Urinary bladder (tissue), 4 donors: ENCODE results near the gene ZSCAN5C. TPM values are rescaled to one million over a fixed set of nuclear protein-coding genes. Genes with fewer than 3 reads are reported as not detected.
"Not testable (repeated sequence)": the region's sequence is repeated elsewhere in the genome, so short reads cannot be mapped to it uniquely, and the experiment has no call there.

Experiments
- DNase-seq: peaks from one replicate; pipeline ENCODE4 v3.0.0-alpha.2; 2015; ENCODE audit errors: extremely low spot score
- H3K27ac ChIP-seq: one replicate; pipeline ENCODE4 v1.5.1; 2013; ENCODE audit warnings: low read depth, mild to moderate bottlenecking, moderate library complexity
- H3K36me3 ChIP-seq: one replicate; pipeline ENCODE4 v1.6.1; 2013; ENCODE audit warnings: mild to moderate bottlenecking, moderate library complexity; ENCODE audit not compliant: insufficient read depth
- H3K4me1 ChIP-seq: one replicate; pipeline ENCODE4 v1.6.1; 2013; ENCODE audit warnings: mild to moderate bottlenecking, moderate library complexity; ENCODE audit not compliant: insufficient read depth
- H3K4me3 ChIP-seq: one replicate; pipeline ENCODE4 v1.5.1; 2013; ENCODE audit warnings: low read depth, low read length
- WGBS: extraction: QIAGEN DNeasy Blood & Tissue Kit; methylation state at CpG from one replicate; pipeline ENCODE4 v1.1.7; 2013; 5-methylcytosine and 5-hydroxymethylcytosine counted together
- polyA plus RNA-seq: library from polyadenylated mRNA; stranded (reverse); fragments of 200-250 nt; gene quantifications from one replicate; pipeline ENCODE4 v1.2.3, GENCODE V29; 2013
- total RNA-seq: library from RNA; depleted of rRNA; stranded (reverse); fragments of >200 nt; gene quantifications from one replicate; pipeline ENCODE4 v1.2.3, GENCODE V29; 2014
- donor health status: healthy with polysubstance abuse.
- donor health status: healthy.

The ZSCAN5C gene
- total and polyA plus RNA-seq, 2 donors: not detected

GRCh38 chr19:56210036-56210435 is 8.0 kb downstream of the ZSCAN5C start:
- DNase-seq, H3K4me3 ChIP-seq, H3K36me3 ChIP-seq, H3K4me1 ChIP-seq, H3K27ac ChIP-seq: not testable (repeated sequence)
- WGBS: 88% methylated on average over 9 of the region's 9 CpGs

- DNase-seq: no peak
- Histone ChIP-seq H3K4me1 (no peaks in the 10 kb centered on the region), H3K36me3 (no peaks in the 10 kb centered on the region), H3K4me3 (no peak overlapping the region), H3K27ac (no peak overlapping the region)
- 65% methylated on average over 4 of the region's 4 CpGs for WGBS
Observed at GRCh38 chr19:56211718-56212117, 9.6 kb downstream of the ZSCAN5C start.

- peak overlapping the region; percentile 25 for H3K4me3 ChIP-seq
- H3K27ac ChIP-seq: peak overlapping the region; percentile 13
- H3K36me3 ChIP-seq: no peaks in the 10 kb centered on the region
- H3K4me1 ChIP-seq: no peaks in the 10 kb centered on the region
- DNase-seq: peak; percentile 10
- 5% methylated on average over 79 of the region's 79 CpGs for WGBS
Observed at GRCh38 chr19:56217039-56217949, 15.2 kb downstream of the ZSCAN5C start.

GRCh38 chr19:56218961-56219360 is 16.9 kb downstream of the ZSCAN5C start:
- DNase-seq: no peak
- Histone ChIP-seq H3K36me3 (no peaks in the 10 kb centered on the region), H3K4me1 (no peaks in the 10 kb centered on the region), H3K4me3 (no peak overlapping the region), H3K27ac (no peak overlapping the region)
- 89% methylated on average over 10 of the region's 10 CpGs for WGBS

- not testable (repeated sequence) for H3K36me3 ChIP-seq, H3K4me3 ChIP-seq, H3K27ac ChIP-seq, H3K4me1 ChIP-seq, DNase-seq
- 52% methylated on average over 9 of the region's 9 CpGs for WGBS
Observed at GRCh38 chr19:56221442-56221841, 19.4 kb downstream of the ZSCAN5C start.

GRCh38 chr19:56221851-56222250 is 19.8 kb downstream of the ZSCAN5C start:
- Histone ChIP-seq H3K36me3 (no peaks in the 10 kb centered on the region), H3K4me1 (no peaks in the 10 kb centered on the region), H3K27ac (no peak overlapping the region), H3K4me3 (no peak overlapping the region)
- no peak for DNase-seq
- WGBS: 94% methylated on average over 14 of the region's 14 CpGs

- no peaks in the 10 kb centered on the region for H3K4me1 ChIP-seq
- WGBS: 79% methylated on average over 6 of the region's 6 CpGs
- no peaks in the 10 kb centered on the region for H3K36me3 ChIP-seq
- H3K4me3 ChIP-seq: no peak overlapping the region
- H3K27ac ChIP-seq: no peak overlapping the region
- DNase-seq: no peak
Observed at GRCh38 chr19:56222901-56223300, 20.8 kb downstream of the ZSCAN5C start.

- WGBS: 93% methylated on average over 9 of the region's 9 CpGs
Observed at GRCh38 chr19:56223481-56223880, 21.4 kb downstream of the ZSCAN5C start.

GRCh38 chr19:56245121-56245740 is 43.2 kb downstream of the ZSCAN5C start:
- no peak for DNase-seq
- 79% methylated on average over 7 of the region's 7 CpGs for WGBS
- no peak overlapping the region for H3K4me3 ChIP-seq
- H3K36me3 ChIP-seq: no peaks in the 10 kb centered on the region
- H3K4me1 ChIP-seq: no peaks in the 10 kb centered on the region
- no peak overlapping the region for H3K27ac ChIP-seq

More at GRCh38 chr19:56223481-56223880, 21.4 kb downstream of the ZSCAN5C start:
- H3K4me3 ChIP-seq: no peak overlapping the region
- H3K36me3 ChIP-seq: no peaks in the 10 kb centered on the region
- no peak for DNase-seq
- no peak overlapping the region for H3K27ac ChIP-seq
- H3K4me1 ChIP-seq: no peaks in the 10 kb centered on the region

- H3K27ac ChIP-seq, DNase-seq, H3K4me1 ChIP-seq, H3K4me3 ChIP-seq, H3K36me3 ChIP-seq: not testable (repeated sequence)
- 66% methylated on average over 4 of the region's 4 CpGs for WGBS
Observed at GRCh38 chr19:56245764-56246163, 43.7 kb downstream of the ZSCAN5C start.

- not testable (repeated sequence) for H3K36me3 ChIP-seq, DNase-seq, H3K4me1 ChIP-seq, H3K4me3 ChIP-seq, H3K27ac ChIP-seq
- 94% methylated on average over 8 of the region's 8 CpGs for WGBS
Observed at GRCh38 chr19:56248736-56249338, 46.8 kb downstream of the ZSCAN5C start.

- Histone ChIP-seq H3K4me3 (no peak overlapping the region), H3K36me3 (no peaks in the 10 kb centered on the region), H3K27ac (no peak overlapping the region), H3K4me1 (no peaks in the 10 kb centered on the region)
- DNase-seq: no peak
- 23% methylated on average over 10 of the region's 10 CpGs for WGBS
Observed at GRCh38 chr19:56252699-56253422, 50.8 kb downstream of the ZSCAN5C start.

GRCh38 chr19:56253737-56254136 is 51.7 kb downstream of the ZSCAN5C start:
- 39% methylated on average over 5 of the region's 5 CpGs for WGBS
- peak; percentile 17 for DNase-seq
- H3K36me3 ChIP-seq: no peaks in the 10 kb centered on the region

More at GRCh38 chr19:56253737-56254136, 51.7 kb downstream of the ZSCAN5C start:
- H3K27ac ChIP-seq: no peak overlapping the region
- no peak overlapping the region for H3K4me3 ChIP-seq
- H3K4me1 ChIP-seq: no peaks in the 10 kb centered on the region
